ENCODE measurements around the gene FAM186B.

GRCh38 chr12:49647827-49648711 lies 42.6 kb upstream of the FAM186B start:
- no peak for TF ChIP-seq CTCF (IDR thresholded peaks at IDR 0.05)
- no peak for TF ChIP-seq POLR2A (IDR thresholded peaks at IDR 0.05)

Data from Peyer's patch (tissue), 4 donors.